ENCODE measurements around the gene CHPF2. TPM values are rescaled to one million over a fixed set of nuclear protein-coding genes. Genes with fewer than 3 reads are reported as not detected.

Gene CHPF2
- total RNA-seq, 1 donor from 2014 or later, result 17.3 TPM

DNA sequence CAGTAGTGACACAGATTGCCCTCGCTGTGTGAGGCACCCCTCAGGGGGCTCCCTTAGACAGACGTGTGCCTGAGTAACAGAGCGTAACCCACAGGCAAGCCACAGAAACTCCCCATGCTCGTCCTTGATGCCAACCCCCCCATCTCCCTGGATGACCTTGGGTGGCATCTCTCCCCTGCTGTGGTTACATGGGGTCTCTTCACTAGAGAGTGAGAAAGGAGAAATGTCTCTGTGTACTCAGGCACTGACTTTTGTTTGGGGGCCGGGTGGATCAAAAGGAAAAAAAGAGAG, 44.1 kb upstream of the CHPF2 start:
- intact Hi-C loops (cut with micrococcal nuclease), result no loop called here

GRCh38 chr7:151189038-151189437, 43.2 kb upstream of the CHPF2 start:
- TF ChIP-seq, protein P1, sequence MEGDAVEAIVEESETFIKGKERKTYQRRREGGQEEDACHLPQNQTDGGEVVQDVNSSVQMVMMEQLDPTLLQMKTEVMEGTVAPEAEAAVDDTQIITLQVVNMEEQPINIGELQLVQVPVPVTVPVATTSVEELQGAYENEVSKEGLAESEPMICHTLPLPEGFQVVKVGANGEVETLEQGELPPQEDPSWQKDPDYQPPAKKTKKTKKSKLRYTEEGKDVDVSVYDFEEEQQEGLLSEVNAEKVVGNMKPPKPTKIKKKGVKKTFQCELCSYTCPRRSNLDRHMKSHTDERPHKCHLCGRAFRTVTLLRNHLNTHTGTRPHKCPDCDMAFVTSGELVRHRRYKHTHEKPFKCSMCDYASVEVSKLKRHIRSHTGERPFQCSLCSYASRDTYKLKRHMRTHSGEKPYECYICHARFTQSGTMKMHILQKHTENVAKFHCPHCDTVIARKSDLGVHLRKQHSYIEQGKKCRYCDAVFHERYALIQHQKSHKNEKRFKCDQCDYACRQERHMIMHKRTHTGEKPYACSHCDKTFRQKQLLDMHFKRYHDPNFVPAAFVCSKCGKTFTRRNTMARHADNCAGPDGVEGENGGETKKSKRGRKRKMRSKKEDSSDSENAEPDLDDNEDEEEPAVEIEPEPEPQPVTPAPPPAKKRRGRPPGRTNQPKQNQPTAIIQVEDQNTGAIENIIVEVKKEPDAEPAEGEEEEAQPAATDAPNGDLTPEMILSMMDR (IDR thresholded peaks at IDR 0.05; ENCODE audit: borderline replicate concordance), result no peak
- intact Hi-C loops (cut with micrococcal nuclease), result no loop called here
- DNase-seq, result no peak
- no peak overlapping the region for H3K27ac ChIP-seq (replicated peaks)
- H3K4me1 ChIP-seq, result peaks cover 15% of the 10 kb centered on the region
- H3K36me3 ChIP-seq, result no peaks in the 10 kb centered on the region
- peaks cover 11% of the 10 kb centered on the region for H3K27me3 ChIP-seq (ENCODE audit: low read depth)
- H3K4me3 ChIP-seq, result no peak overlapping the region
- no peaks in the 10 kb centered on the region for H3K9me3 ChIP-seq (replicated peaks)

More for the DNA sequence above, 44.1 kb upstream of the CHPF2 start:
- Histone ChIP-seq H3K36me3 (peaks cover 3% of the 10 kb centered on the region), H3K27ac (replicated peaks) (peak overlapping the region; percentile 96), H3K4me1 (peaks cover 21% of the 10 kb centered on the region), H3K9me3 (replicated peaks) (no peaks in the 10 kb centered on the region), H3K4me3 (peak overlapping the region; percentile 69), H3K27me3 (ENCODE audit: low read depth) (peaks cover 11% of the 10 kb centered on the region)
- no peak for DNase-seq
- TF ChIP-seq, protein P1 (IDR thresholded peaks at IDR 0.05; ENCODE audit: borderline replicate concordance), result no peak

- Histone ChIP-seq H3K36me3 (no peaks in the 10 kb centered on the region), H3K4me1 (peaks cover 8% of the 10 kb centered on the region), H3K4me3 (no peak overlapping the region), H3K27ac (replicated peaks) (no peak overlapping the region), H3K9me3 (replicated peaks) (no peaks in the 10 kb centered on the region), H3K27me3 (ENCODE audit: low read depth) (peaks cover 27% of the 10 kb centered on the region)
- no peak for DNase-seq
- intact Hi-C loops (cut with micrococcal nuclease), result no loop called here
- TF ChIP-seq, protein P1 (IDR thresholded peaks at IDR 0.05; ENCODE audit: borderline replicate concordance), result no peak
Observed at GRCh38 chr7:151191544-151191943, 40.7 kb upstream of the CHPF2 start.

DNA sequence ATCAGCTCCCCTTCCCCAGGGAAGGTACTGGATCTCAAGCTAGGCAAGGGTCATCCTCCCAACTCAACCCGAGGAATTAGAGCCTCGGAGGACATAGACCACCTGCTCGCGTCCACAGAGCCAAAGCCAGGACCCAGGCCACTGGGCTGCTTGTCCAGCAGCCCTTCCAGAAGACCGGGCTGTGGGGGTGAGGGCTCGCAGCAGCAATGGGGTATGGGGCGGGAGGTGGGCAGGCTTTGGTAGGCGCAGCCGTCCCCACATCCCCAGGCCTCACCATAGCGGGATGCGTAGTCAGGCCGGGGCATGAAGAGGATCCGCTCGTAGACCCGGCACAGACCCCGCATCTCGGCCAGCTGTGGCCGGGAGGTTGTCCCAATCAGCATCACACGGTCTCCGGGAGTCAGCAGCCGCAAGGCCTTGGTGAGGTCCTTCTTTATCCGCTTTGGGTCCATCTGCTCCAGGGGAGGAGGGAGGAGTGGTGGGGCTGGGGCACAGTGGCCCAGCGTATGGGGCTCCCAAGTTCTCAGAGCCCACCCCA, 40.2 kb upstream of the CHPF2 start:
- H3K4me3 ChIP-seq, result no peak overlapping the region
- DNase-seq, result no peak
- peaks cover 24% of the 10 kb centered on the region for H3K27me3 ChIP-seq (ENCODE audit: low read depth)
- no peak overlapping the region for H3K27ac ChIP-seq (replicated peaks)
- H3K4me1 ChIP-seq, result peaks cover 8% of the 10 kb centered on the region
- no peaks in the 10 kb centered on the region for H3K9me3 ChIP-seq (replicated peaks)
- intact Hi-C loops (cut with micrococcal nuclease), result no loop called here
- TF ChIP-seq, protein P1 (IDR thresholded peaks at IDR 0.05; ENCODE audit: borderline replicate concordance), result no peak
- H3K36me3 ChIP-seq, result no peaks in the 10 kb centered on the region

DNA sequence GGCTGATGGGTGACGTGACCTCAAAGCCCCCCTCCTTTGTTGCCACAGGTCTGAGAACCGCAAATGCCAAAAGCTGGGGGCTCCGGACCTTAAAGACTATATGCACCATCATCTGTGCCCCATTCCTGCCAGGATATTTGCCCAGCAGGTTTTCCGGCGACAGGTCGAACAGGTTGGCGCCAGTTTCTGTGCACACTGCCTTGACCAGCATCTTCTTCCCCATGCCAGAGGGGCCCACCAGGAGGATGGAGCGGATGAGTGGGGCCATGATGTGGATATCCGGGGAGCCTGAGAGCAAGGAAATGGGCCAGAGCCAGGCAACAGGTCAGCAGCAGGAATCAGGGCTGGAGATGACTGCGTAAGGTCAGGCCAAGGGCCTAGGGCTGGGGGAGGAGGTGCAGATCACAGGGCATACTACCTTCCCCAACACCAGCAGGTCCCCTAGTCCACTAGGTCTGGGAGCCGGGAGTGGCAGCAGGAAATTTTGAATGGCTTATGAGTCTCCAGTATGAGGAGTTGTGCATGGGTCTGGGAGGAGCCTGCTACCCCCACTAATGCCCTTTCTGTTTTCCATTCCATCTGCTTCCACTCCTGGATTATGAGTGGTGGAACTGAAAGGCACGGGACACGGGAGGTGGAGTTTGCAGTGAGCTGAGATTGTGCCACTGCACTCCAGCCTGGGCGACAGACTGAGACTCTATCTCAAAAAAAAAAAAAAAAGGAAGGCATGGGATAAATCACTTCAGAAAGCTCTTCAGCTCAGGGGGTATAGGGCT, 38.9 kb upstream of the CHPF2 start:
- Histone ChIP-seq H3K4me1 (peaks cover 3% of the 10 kb centered on the region), H3K27ac (replicated peaks) (no peak overlapping the region), H3K36me3 (no peaks in the 10 kb centered on the region), H3K4me3 (no peak overlapping the region), H3K9me3 (replicated peaks) (no peaks in the 10 kb centered on the region), H3K27me3 (ENCODE audit: low read depth) (peaks cover 19% of the 10 kb centered on the region)
- intact Hi-C loops (cut with micrococcal nuclease), result no loop called here
- TF ChIP-seq, protein P1 (IDR thresholded peaks at IDR 0.05; ENCODE audit: borderline replicate concordance), result no peak
- no peak for DNase-seq
